BLaER1 treated with 17β-estradiol and CSF1 and Interleukin-3, amounts not matched to agents 10 nM and 100 nM (cell line): Measurements from ENCODE around the gene SLAMF1.
"Not testable (repeated sequence)": the region's sequence is repeated elsewhere in the genome, so short reads cannot be mapped to it uniquely, and the experiment has no call there.

Experiments
- H3K27ac ChIP-seq, 11 experiments: shearing (Covaris generic); formaldehyde crosslinking; 2 replicates each; pipeline ENCODE4 v1.8.1; 2022
- H3K27me3 ChIP-seq, 11 experiments: shearing (Covaris generic); formaldehyde crosslinking; 2 replicates each; pipeline ENCODE4 v1.8.1; 2022
- H3K36me3 ChIP-seq, 11 experiments: shearing (Covaris generic); formaldehyde crosslinking; 2 replicates each; pipeline ENCODE4 v1.8.1; 2022
- H3K4me1 ChIP-seq, 10 experiments: shearing (Covaris generic); formaldehyde crosslinking; 2 replicates each; pipeline ENCODE4 v1.8.1; 2022
- H3K4me2 ChIP-seq, 11 experiments: shearing (Covaris generic); formaldehyde crosslinking; 2 replicates each; pipeline ENCODE4 v1.8.1; 2022
- H3K4me3 ChIP-seq, 10 experiments: shearing (Covaris generic); formaldehyde crosslinking; 2 replicates each; pipeline ENCODE4 v1.8.1; 2022
- H3K9ac ChIP-seq, 11 experiments: shearing (Covaris generic); formaldehyde crosslinking; 2 replicates each; pipeline ENCODE4 v1.8.1; 2022
- H3K9me3 ChIP-seq, 11 experiments: shearing (Covaris generic); formaldehyde crosslinking; replicated peaks in 1 of 11; 2 replicates each; pipeline ENCODE4 v1.8.1; 2022
- H4K20me1 ChIP-seq, 11 experiments: shearing (Covaris generic); formaldehyde crosslinking; 2 replicates each; pipeline ENCODE4 v1.8.1; 2022
- Cebpa-rat ChIP-seq, 11 experiments: shearing (Covaris generic); IDR thresholded peaks; 2 replicates each; pipeline ENCODE4 v1.8.1; 2022

Gene SLAMF1

DNA sequence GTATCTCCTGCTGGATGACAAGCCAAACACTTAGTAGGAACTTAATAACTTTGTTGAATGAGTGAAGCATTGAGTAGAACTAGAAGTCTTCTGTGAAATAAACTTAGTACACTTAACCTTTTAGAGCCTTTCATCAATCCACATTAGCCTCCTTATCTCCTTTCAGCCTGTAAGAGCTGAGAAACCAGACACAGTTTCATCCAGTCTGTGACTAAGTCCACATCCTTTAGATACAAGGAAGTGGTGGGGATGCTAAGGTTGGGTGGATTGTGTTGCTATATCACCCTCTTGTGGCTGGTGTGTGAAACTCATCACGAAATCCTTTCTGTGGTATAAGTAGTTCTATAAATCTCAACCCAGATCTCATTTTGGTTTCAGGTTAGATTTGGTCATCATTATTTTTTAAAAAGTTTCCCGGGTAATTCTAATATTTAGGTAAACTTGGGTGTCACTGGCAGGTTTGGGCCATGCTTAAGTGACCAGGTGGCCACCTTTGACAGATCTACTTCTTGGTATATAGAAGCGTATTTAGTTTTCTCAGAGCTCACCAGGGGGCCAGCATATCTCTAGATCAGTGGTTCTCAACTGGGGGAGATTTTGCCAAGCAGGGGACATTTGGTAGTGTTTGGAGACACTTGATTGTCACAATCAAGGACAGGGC is 39.7 kb downstream of the SLAMF1 start:
- peaks cover 23 to 36% (median 33%) of the 10 kb centered on the region in 11 experiments; a peak in 21 of 22 replicates for H3K9me3 ChIP-seq
- H3K27me3 ChIP-seq, result no peaks in the 10 kb centered on the region
- H3K36me3 ChIP-seq, result peaks cover 0 to 45% (median 22%) of the 10 kb centered on the region in 11 experiments; a peak in 14 of 22 replicates
- H3K27ac ChIP-seq, result peak overlapping the region in 9 of 11 experiments; percentile 1 to 51 (median 21); a peak in 11 of 22 replicates
- TF ChIP-seq Cebpa-rat (IDR thresholded peaks at IDR 0.05), result no peak
- no peak overlapping the region for H3K4me3 ChIP-seq
- peak overlapping the region; percentile 15 to 71 (median 43) for H3K4me2 ChIP-seq
- H4K20me1 ChIP-seq, result no peaks in the 10 kb centered on the region
- H3K9ac ChIP-seq, result peak overlapping the region in 7 of 11 experiments; percentile 6 to 47 (median 29); a peak in 7 of 22 replicates
- H3K4me1 ChIP-seq, result peaks cover 52 to 72% (median 61%) of the 10 kb centered on the region in 10 experiments

DNA sequence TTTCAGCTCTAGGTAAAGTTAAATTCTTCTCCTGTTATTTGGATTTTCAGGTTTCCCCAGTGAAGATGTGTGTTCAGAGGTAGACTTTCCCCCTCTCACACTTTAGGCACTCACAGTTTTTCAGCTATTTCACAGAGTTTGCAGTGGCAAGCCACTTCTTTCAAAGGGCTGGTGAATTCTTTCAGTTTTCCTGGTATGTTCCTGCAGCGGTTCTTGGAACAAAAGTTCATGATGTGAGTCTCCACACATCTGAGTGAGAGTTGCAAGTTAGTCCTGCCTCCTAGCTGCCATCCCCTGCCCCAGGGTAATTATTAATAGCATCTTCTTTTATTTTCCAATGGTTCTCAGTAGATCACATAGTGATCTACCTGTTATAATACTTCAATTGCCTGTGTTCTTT is 40.2 kb downstream of the SLAMF1 start:
- peak overlapping the region in 4 of 11 experiments; percentile 0 to 32 (median 10); a peak in 2 of 22 replicates for H3K9ac ChIP-seq
- H3K27me3 ChIP-seq, result no peaks in the 10 kb centered on the region
- H3K4me1 ChIP-seq, result peaks cover 52 to 66% (median 61%) of the 10 kb centered on the region in 10 experiments
- no peak overlapping the region for H3K4me3 ChIP-seq
- H4K20me1 ChIP-seq, result no peaks in the 10 kb centered on the region
- peaks cover 0 to 40% (median 17%) of the 10 kb centered on the region in 11 experiments; a peak in 12 of 22 replicates for H3K36me3 ChIP-seq
- peak overlapping the region; percentile 15 to 71 (median 43) for H3K4me2 ChIP-seq
- H3K9me3 ChIP-seq, result peaks cover 28 to 41% (median 38%) of the 10 kb centered on the region in 11 experiments
- peak overlapping the region in 9 of 11 experiments; percentile 1 to 50 (median 9); a peak in 9 of 22 replicates for H3K27ac ChIP-seq
- TF ChIP-seq Cebpa-rat (IDR thresholded peaks at IDR 0.05), result no peak

DNA sequence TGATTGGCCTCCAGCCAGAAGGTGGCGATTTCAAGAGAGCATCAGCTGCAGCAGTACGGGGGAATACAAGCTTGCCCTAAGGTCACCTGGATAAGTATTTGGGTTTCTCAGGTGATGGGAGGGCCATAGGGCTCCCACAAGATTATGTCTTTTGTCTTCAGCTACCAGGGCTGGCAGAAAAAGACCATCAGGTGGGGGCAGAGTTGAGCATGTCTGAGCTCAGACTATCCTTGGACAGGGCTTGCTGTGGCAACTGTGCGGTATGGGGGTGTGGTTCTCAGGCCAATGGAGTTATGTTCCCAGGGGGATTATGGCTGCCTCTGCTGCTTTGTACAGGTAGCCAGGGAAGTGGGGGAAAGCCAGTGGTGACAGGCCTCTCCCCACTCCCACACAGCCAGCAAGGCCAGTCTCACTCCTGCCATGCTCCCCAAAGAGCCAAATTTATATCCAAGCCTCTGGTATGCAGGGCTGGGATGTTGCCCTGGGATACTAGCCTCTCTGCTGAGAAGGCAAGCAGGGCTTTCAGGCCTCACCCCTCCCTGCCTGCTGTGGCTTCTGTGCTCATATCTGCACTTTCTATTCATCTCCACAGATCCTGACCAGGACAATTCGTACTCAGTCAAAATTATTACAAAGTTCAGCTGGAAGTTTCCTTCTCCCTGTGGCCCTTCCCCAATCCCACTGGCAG is 40.9 kb downstream of the SLAMF1 start:
- Histone ChIP-seq H4K20me1 (no peaks in the 10 kb centered on the region), H3K9ac (peak overlapping the region in 4 of 11 experiments; percentile 0 to 32 (median 20); a peak in 3 of 22 replicates), H3K4me2 (peak overlapping the region; percentile 15 to 71 (median 43); a peak in 21 of 22 replicates), H3K36me3 (peaks cover 0 to 33% (median 10%) of the 10 kb centered on the region in 11 experiments; a peak in 10 of 22 replicates), H3K4me1 (peaks cover 51 to 60% (median 56%) of the 10 kb centered on the region in 10 experiments), H3K9me3 (peaks cover 35 to 47% (median 44%) of the 10 kb centered on the region in 11 experiments), H3K27me3 (no peaks in the 10 kb centered on the region), H3K27ac (peak overlapping the region in 10 of 11 experiments; percentile 1 to 50 (median 12); a peak in 9 of 22 replicates), H3K4me3 (no peak overlapping the region)
- no peak for TF ChIP-seq Cebpa-rat (IDR thresholded peaks at IDR 0.05)

DNA sequence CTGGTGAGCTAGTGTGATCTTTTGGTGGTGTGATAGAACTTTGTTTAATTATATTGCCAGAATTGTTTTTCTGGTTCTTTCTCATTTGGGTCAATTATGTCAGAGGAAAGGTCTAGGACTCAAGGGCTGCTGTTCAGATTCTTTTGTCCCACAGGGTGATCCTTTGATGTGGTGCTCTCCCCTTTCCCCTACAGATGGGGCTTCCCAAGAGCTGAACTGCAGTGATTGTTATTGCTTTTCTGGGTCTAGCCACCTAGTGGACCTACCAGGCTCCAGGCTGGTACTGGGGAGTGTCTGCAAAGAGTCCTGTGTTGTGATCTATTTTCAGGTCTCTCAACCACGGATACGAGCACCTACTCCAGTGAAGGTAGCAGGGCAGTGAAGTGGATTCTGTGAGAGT is 41.6 kb downstream of the SLAMF1 start:
- Histone ChIP-seq H3K36me3 (peaks cover 0 to 26% (median 6%) of the 10 kb centered on the region in 11 experiments; a peak in 10 of 22 replicates), H3K4me2 (peak overlapping the region in 5 of 11 experiments; percentile 32 to 71 (median 63); a peak in 4 of 22 replicates), H3K4me3 (no peak overlapping the region), H3K4me1 (peaks cover 44 to 52% (median 49%) of the 10 kb centered on the region in 10 experiments), H3K27ac (no peak overlapping the region), H3K27me3 (no peaks in the 10 kb centered on the region), H4K20me1 (no peaks in the 10 kb centered on the region), H3K9ac (no peak overlapping the region), H3K9me3 (peaks cover 42 to 54% (median 51%) of the 10 kb centered on the region in 11 experiments)
- TF ChIP-seq Cebpa-rat (IDR thresholded peaks at IDR 0.05), result no peak

DNA sequence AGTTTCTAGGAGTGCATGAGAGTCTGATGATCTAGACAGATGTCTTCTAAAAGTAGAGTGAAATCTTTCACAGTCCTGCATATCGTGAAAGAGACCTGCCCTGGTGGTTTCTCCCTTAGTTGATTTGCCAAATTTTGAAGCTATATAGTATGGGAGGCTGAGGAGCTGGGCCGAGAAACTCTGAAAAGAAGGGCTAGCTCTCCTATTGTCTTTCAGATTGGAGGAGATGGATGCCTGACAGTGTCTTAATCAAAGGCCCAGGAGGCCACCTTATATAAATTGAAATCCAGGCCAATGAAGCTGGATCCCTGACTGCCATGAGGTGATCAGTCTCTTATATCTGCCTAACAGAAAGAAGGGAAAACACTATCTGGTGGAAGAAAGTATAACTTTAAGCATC is 49.1 kb downstream of the SLAMF1 start:
- H3K36me3 ChIP-seq, result no peaks in the 10 kb centered on the region; a peak in 1 of 22 replicates

DNA sequence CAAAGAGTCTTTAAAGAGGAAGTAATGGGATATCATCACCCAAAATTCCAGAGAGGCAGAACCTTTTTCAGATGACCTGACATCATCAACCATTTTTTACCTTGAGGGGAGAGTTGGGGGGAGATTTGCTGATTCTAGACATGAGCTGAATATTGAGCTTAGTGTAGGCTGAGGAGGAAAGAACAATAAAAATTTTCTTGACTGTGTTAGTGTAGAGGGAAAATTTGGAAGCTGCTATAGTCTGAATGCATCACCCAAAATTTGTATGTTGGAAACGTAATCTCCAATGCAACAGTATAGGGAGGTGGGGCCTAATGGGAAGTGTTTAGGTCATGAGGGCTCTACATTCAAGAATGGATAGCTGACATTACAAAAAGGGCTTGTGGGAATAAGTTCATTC is 49.8 kb downstream of the SLAMF1 start:
- Histone ChIP-seq H4K20me1 (no peaks in the 10 kb centered on the region), H3K4me3 (no peak overlapping the region), H3K27ac (no peak overlapping the region), H3K9ac (no peak overlapping the region), H3K27me3 (no peaks in the 10 kb centered on the region), H3K4me2 (no peak overlapping the region), H3K36me3 (no peaks in the 10 kb centered on the region), H3K4me1 (peaks cover 0 to 3% (median 0%) of the 10 kb centered on the region in 10 experiments; a peak in 3 of 20 replicates), H3K9me3 (peaks cover 25 to 44% (median 37%) of the 10 kb centered on the region in 11 experiments)
- TF ChIP-seq Cebpa-rat (IDR thresholded peaks at IDR 0.05), result no peak

More for the DNA sequence above, 49.1 kb downstream of the SLAMF1 start:
- Histone ChIP-seq H3K27ac (no peak overlapping the region), H3K9me3 (peaks cover 31 to 45% (median 43%) of the 10 kb centered on the region in 11 experiments), H3K9ac (no peak overlapping the region), H3K4me3 (no peak overlapping the region), H4K20me1 (no peaks in the 10 kb centered on the region), H3K27me3 (no peaks in the 10 kb centered on the region), H3K4me2 (no peak overlapping the region), H3K4me1 (no peaks in the 10 kb centered on the region)
- no peak for TF ChIP-seq Cebpa-rat (IDR thresholded peaks at IDR 0.05)

DNA sequence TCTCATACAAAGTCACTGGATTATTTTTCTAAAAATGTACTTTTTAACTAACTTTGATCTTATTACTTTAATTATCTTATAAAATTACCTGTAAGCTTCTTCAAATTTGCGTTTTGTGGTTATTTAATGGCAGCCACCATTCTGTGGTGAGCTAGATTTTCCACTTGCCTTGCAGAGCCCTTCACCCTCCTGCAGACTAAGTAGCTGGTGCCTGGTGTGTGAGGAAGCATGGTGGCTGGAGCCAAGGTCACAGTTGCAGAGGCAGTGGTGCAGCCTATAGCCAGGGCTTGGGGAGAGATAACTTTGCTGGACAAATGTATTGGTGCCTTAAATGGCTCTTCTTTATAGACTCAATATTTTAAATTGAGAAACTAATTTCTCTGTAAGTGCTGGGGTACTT is 56.4 kb downstream of the SLAMF1 start:
- H3K27me3 ChIP-seq, result no peaks in the 10 kb centered on the region
- no peak overlapping the region for H3K4me3 ChIP-seq
- H3K27ac ChIP-seq, result no peak overlapping the region
- no peak overlapping the region for H3K4me2 ChIP-seq
- H3K36me3 ChIP-seq, result no peaks in the 10 kb centered on the region
- no peak overlapping the region for H3K9ac ChIP-seq
- H3K4me1 ChIP-seq, result peaks cover 0 to 31% (median 7%) of the 10 kb centered on the region in 10 experiments; a peak in 11 of 20 replicates
- no peaks in the 10 kb centered on the region for H4K20me1 ChIP-seq
- H3K9me3 ChIP-seq, result peaks cover 5 to 29% (median 19%) of the 10 kb centered on the region in 11 experiments; a peak in 18 of 22 replicates
- TF ChIP-seq Cebpa-rat (IDR thresholded peaks at IDR 0.05), result no peak

DNA sequence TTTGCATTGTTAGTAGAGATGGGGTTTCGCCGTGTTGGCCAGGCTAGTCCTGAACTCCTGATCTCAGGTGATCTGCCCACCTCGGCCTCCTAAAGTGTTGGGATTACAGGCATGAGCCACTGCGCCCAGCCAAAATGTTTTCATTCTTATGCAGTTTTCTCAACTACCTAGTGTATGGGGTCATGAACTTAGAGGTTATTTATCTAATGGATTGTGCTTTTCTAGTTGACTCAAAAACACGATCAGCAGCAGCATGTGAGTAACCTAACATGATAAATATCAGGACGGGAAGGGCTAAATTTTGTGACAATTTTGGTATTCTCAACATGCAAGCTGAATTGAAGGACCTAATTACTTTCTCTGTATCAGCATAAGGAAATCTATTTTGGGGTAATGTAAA is 58.4 kb downstream of the SLAMF1 start:
- H3K4me3 ChIP-seq, result no peak overlapping the region
- H3K9ac ChIP-seq, result 0 out of 22 replicates have a peak overlapping the region, but pooled peaks of 1 of the 11 experiments have one; percentile 0
- H3K36me3 ChIP-seq, result no peaks in the 10 kb centered on the region
- peak overlapping the region in 4 of 11 experiments; percentile 10 to 76 (median 60); a peak in 7 of 22 replicates for H3K4me2 ChIP-seq
- no peaks in the 10 kb centered on the region for H3K27me3 ChIP-seq
- H3K9me3 ChIP-seq, result peaks cover 5 to 27% (median 17%) of the 10 kb centered on the region in 11 experiments; a peak in 21 of 22 replicates
- H3K4me1 ChIP-seq, result peaks cover 0 to 31% (median 7%) of the 10 kb centered on the region in 10 experiments; a peak in 11 of 20 replicates
- H4K20me1 ChIP-seq, result no peaks in the 10 kb centered on the region
- no peak overlapping the region for H3K27ac ChIP-seq
- TF ChIP-seq Cebpa-rat (IDR thresholded peaks at IDR 0.05), result no peak

DNA sequence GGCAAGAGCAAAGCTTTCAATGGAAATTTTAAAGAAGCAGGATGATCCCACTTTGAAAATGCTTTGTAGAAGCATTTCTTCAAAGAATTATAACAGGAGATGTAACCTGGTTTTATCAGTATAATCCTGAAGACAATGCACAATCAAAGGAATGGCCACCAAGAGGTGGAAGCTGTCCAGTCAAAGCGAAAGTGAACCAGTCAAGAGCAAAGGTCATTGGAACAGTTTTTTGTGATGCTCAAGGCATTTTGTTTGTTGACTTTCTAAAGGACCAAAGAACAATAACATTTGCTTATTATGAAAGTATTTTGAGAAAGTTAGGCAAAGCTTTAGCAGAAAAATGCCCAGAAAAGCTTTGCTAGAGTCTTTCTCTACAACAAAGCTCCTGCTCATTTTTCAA is 62.1 kb downstream of the SLAMF1 start:
- Histone ChIP-seq H3K27me3 (no peaks in the 10 kb centered on the region), H3K4me1 (peaks cover under 1 to 30% (median 13%) of the 10 kb centered on the region in 10 experiments; a peak in 19 of 20 replicates), H3K27ac (no peak overlapping the region), H3K4me3 (no peak overlapping the region), H4K20me1 (no peaks in the 10 kb centered on the region), H3K4me2 (no peak overlapping the region), H3K9me3 (peaks cover 10 to 20% (median 16%) of the 10 kb centered on the region in 11 experiments; a peak in 21 of 22 replicates), H3K9ac (no peak overlapping the region), H3K36me3 (no peaks in the 10 kb centered on the region)
- TF ChIP-seq Cebpa-rat (IDR thresholded peaks at IDR 0.05), result no peak

DNA sequence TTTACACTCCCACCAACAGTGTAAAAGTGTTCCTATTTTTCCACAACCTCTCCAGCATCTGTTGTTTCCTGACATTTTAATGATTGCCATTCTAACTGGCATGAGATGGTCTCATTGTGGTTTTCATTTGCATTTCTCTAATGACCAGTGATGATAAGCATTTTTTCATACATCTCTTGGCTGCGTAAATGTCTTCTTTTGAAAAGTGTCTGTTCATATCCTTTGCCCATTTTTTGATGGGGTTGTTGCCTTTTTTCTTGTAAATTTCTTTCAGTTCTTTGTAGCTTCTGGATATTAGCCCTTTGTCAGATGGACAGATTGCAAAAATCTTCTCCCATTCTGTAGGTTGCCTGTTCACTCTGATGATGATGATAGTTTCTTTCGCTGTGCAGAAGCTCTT is 63.9 kb downstream of the SLAMF1 start:
- Histone ChIP-seq H3K9me3 (peaks cover 10 to 25% (median 16%) of the 10 kb centered on the region in 11 experiments; a peak in 21 of 22 replicates), H3K4me1 (peaks cover 16 to 29% (median 24%) of the 10 kb centered on the region in 10 experiments)
- H3K4me3 ChIP-seq, H3K9ac ChIP-seq, H3K27me3 ChIP-seq, H3K4me2 ChIP-seq, H3K27ac ChIP-seq, H3K36me3 ChIP-seq, H4K20me1 ChIP-seq: not testable (repeated sequence)
